ENCODE data around the gene CYP2A6.
"Not testable (repeated sequence)": the region's sequence is repeated elsewhere in the genome, so short reads cannot be mapped to it uniquely, and the experiment has no call there.

CYP2A6 gene

GRCh38 chr19:40846722-40847121 is 3.5 kb downstream of the CYP2A6 start:
- DNase-seq (ENCODE audit: low read depth, low spot score), result not testable (repeated sequence)

DNA sequence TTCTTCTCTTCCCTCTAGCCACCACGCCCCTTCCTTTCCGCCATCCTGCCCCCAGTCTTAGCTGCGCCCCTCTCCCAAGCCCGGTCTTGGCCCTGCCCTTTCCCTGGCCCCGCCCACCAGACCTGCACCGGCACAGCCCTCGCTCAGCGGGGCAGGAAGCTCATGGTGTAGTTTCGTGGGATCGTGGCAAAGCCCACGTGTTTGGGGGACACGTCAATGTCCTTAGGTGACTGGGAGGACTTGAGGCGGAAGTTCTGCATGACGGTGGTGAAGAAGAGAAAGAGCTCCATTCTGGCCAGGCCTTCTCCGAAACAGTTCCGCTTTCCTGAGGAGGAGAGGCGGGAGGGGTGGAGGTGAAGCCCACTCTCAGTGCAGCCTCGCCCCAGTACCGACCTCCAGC is 6.6 kb downstream of the CYP2A6 start:
- DNase-seq (ENCODE audit: low read depth, low spot score), result not testable (repeated sequence)

DNA sequence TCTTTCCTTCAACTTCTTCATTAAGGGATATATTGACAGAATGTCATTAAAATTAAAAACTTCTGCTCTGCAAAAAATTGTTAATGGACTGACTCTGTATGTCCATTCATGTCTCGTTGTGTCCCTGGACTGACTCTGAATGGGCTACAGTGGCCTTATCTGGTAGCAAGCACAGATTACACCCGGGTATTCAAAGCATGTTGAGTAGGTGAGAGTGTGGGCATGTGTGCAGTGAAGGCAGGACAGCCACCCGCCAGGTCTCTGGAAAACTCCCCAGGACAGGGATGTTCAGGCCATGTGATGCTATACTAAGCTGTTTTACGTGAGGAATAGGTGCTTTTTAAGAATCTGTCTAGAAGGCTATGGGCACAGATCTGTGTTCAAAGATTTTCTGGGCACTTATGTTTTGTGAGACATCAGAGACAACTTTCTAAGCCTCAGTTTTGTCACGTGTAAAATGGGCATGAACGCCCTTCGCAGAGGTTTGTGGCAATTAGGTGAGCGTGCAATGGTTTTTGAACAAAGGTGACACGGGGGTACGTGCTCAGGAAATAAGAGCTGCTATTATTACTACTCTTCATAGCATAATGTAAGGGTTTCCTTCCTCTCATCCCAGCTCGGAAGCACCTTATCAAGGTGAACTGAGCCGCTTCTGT is 7.1 kb downstream of the CYP2A6 start:
- DNase-seq (ENCODE audit: low read depth, low spot score), result not testable (repeated sequence)

GRCh38 chr19:40842012-40842411 is 8.2 kb downstream of the CYP2A6 start:
- not testable (repeated sequence) for DNase-seq (ENCODE audit: low read depth, low spot score)

GRCh38 chr19:40838477-40838876 is 11.8 kb downstream of the CYP2A6 start:
- not testable (repeated sequence) for DNase-seq (ENCODE audit: low read depth, low spot score)

GRCh38 chr19:40836754-40837429 is 13.4 kb downstream of the CYP2A6 start:
- DNase-seq (ENCODE audit: low read depth, low spot score), result no peak

- not testable (repeated sequence) for DNase-seq (ENCODE audit: low read depth, low spot score)
These were observed 16.3 kb downstream of the CYP2A6 start for GRCh38 chr19:40833728-40834533.

DNA sequence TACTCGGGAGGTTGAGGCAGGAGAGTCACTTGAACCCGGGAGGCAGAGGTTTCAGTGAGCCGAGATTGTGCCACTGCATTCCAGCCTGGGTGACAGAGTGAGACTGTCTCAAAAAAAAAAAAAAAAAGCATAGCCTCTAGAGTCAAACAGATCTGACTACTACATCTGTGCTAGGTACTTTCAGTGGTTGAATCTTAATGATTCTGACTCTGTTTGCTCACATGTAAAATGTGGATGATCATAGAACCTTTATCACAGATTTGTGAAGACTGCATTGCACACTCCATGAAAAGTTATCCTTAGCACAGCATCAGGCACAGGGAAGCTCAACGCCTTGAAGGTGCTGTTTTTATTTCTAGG is 17.8 kb downstream of the CYP2A6 start:
- not testable (repeated sequence) for DNase-seq (ENCODE audit: low read depth, low spot score)

GRCh38 chr19:40831502-40832430 is 18.5 kb downstream of the CYP2A6 start:
- DNase-seq (ENCODE audit: low read depth, low spot score), result peak; percentile 31

DNA sequence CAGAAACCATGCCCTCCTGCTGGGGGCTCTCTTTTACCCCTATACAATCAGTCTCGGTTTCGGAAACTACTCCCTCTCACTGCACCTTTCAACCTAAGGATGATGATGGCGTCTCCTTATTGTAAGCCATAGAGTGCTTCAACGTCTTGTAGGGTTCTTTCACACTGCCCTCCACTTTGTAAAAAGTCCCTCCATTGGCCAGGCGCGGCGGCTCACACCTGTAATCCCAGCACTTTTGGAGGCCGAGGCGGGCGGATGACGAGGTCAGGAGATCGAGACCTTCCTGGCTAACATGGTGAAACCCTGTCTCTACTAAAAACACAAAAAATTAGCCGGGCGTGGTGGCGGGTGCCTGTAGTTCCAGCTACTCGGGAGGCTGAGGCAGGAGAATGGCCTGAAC is 19.5 kb downstream of the CYP2A6 start:
- DNase-seq (ENCODE audit: low read depth, low spot score), result not testable (repeated sequence)

DNA sequence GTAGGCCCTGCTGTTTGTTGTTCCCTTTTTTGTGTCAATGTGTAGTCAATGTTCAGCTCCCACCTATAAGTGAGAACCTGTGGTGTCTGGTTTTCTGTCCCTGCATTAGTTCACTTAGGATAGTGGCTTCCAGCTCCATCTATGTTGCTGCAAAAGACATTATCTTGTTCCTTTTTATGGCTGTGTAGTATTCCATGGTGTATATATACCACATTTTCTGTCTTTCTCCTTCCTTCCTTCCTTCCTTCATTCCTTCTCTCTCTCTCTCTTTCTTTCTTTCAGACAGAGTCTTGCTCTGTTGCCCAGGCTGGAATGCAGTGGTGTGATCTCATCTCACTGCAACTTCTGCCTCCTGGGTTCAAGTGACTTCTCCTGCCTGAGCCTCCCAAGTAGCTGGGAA is 21.0 kb downstream of the CYP2A6 start:
- no peak for DNase-seq (ENCODE audit: low read depth, low spot score)

GRCh38 chr19:40827386-40828247 is 22.6 kb downstream of the CYP2A6 start:
- DNase-seq (ENCODE audit: low read depth, low spot score), result no peak

DNA sequence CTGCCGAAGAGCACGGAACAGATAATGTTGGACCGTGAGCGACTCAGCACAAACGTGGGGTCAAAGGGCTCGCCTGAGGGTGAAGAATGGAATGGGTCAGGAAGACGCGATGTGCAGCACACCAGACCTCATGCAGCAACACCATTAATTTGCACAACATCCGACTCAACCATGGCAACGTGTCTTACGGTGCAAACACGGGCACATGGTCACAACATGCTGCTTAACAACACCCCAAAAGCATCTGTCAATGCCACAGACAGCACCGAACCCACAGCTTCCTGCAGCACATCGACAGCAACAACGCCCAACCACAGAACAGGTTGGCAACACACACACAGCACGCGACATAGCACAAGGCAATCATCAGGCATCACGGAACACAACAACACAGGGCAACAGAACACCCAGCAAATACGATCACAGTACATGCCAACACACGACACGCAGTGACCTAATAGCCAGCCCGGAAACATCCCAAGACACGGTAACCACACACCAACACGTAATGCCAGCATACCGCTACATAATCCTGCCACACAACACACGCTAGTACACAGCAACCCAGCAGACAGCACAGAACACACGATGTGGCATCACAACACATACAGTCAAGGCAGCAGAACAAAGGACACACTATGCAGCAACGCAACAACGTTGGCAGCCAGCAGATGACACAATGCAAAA is 23.4 kb downstream of the CYP2A6 start:
- not testable (repeated sequence) for DNase-seq (ENCODE audit: low read depth, low spot score)

- not testable (repeated sequence) for DNase-seq (ENCODE audit: low read depth, low spot score)
These were observed 23.9 kb downstream of the CYP2A6 start for GRCh38 chr19:40826312-40826698.

DNA sequence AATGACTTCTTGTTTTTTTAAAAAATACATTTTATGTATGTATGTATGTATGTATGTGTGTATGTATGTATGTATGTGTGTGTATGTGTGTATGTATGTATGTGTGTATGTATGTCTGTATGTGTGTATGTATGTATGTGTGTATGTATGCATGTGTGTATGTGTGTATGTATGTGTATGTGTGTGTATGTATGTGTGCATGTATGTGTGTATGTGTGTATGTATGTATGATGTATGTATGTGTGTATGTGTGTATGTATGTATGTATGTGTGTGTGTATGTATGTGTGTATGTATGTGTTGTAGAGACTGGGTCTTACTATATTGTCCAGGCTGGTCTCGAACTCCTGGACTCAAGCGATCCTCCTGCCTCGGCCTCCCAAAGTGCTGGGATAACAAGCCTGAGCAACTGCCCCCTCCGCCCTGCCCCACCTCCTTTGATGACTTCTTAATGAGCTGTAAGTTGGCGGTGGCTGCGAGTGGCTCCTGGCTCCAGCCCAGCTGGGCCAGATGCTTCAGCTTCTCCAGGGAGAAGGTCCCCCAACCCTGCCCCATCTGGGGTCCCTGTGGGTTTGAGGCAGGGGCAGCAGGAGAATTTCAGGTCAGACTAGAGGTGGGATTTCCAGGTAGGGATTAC is 24.7 kb downstream of the CYP2A6 start:
- DNase-seq (ENCODE audit: low read depth, low spot score), result not testable (repeated sequence)

- not testable (repeated sequence) for DNase-seq (ENCODE audit: low read depth, low spot score)
These were observed 25.3 kb downstream of the CYP2A6 start for GRCh38 chr19:40824916-40825315.

DNA sequence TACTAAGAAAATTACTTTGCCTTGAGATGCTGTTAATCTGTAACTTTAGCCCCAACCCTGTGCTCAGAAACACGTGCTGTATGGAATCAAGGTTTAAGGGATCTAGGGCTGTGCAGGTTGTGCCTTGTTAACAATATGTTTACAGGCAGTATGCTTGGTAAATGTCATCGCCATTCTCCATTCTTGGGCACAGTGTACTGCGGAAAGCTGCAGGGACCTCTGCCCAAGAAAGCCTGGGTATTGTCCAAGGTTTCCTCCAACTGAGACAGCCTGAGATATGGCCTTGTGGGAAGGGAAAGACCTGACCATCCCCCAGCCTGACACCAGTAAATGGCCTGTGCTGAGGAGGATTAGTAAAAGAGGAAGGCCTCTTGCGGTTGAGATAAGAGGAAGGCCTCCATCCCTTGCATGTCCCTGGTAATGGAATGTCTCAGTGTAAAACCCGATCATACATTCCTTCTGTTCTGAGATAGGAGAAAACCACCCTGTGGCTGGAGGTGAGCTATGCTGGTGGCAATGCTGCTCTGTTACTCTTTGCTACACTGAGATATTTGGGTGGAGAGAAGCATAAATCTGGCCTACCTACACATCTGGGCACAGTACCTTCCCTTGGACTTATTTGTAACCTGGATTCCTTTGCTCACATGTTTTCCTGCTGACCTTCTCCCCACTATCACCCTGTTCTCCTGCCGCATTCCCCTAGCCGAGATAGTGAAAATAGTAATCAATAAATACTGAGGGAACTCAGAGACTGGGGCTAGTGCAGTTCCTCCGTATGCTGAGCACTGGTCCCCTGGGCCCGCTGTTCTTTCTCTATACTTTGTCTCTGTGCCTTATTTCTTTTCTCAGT is 27.3 kb downstream of the CYP2A6 start:
- not testable (repeated sequence) for DNase-seq (ENCODE audit: low read depth, low spot score)

DNA sequence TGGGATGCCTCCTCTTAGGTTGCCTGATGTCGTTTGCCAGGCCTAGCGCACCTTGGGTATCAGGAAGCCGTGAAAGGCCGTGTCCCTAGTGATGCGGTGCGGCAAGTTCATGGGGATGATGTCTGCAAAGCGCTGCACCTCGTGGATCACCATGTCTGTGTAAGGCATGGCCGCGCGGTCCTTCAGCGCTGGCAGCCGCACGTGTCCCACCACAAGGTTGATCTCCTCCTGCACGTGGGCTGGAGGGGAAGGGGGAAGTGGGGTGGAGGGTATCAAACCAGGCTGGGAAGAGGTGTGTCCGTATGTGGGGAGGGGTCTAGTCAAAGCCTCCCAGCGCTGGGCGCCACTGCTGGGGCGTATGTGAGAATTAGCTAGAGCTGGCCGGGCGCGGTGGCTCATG is 28.1 kb downstream of the CYP2A6 start:
- no peak for DNase-seq (ENCODE audit: low read depth, low spot score)

All from astrocyte of the hippocampus (primary cell).